Measurements from ENCODE around the gene CCSER1.

The CCSER1 gene

DNA sequence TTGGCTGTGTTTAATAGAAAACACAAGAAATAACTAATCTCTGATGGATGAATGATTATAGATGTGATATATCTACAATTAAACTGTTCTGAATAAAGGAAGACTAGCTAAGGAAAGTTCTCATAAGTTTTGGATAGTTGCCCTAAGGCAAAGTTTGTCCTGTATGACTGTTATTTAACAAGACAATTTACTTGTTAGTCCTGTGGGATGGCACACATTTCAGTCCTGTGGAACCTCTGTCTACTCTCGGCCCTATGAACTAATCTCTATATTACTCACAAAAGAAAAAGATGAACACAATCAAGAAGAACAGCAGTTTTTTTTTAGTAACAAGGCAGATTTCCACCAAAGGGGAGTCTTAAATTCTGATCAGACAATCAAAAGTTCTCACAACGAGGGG lies 314.6 kb downstream of the CCSER1 start:
- Histone ChIP-seq H2AFZ (ENCODE audit: low read length) (no peak overlapping the region), H3K27me3 (ENCODE audit: control insufficient read depth in 3 of 3, insufficient read depth in 3 of 3, low read depth in 1 of 3, low read length in 3 of 3) (no peaks in the 10 kb centered on the region), H3K9ac (ENCODE audit: low read depth, low read length, poor library complexity) (no peak overlapping the region), H3K9me3 (replicated peaks in 1 of 2; ENCODE audit: control insufficient read depth in 2 of 2, insufficient read depth in 1 of 2, low read depth in 1 of 2, low read length in 2 of 2) (no peaks in the 10 kb centered on the region), H4K8ac (ENCODE audit: low read depth, low read length) (no peak overlapping the region), H3K79me1 (ENCODE audit: low read depth, low read length) (no peaks in the 10 kb centered on the region), H3K4me3 (ENCODE audit: low read length in 2 of 2) (no peak overlapping the region), H3K27ac (replicated peaks; ENCODE audit: low read length) (no peak overlapping the region), H2BK12ac (ENCODE audit: low read length) (no peak overlapping the region), H2BK15ac (ENCODE audit: low read length) (no peak overlapping the region), H3K36me3 (replicated peaks in 1 of 2; ENCODE audit: control insufficient read depth in 2 of 2, insufficient read depth in 2 of 2, low read length in 2 of 2) (no peaks in the 10 kb centered on the region), H2BK120ac (ENCODE audit: low read depth, low read length) (no peak overlapping the region), H3K18ac (ENCODE audit: low read length) (no peak overlapping the region), H2AK5ac (ENCODE audit: low read depth, low read length) (no peak overlapping the region), H4K91ac (ENCODE audit: low read depth, low read length, poor library complexity) (no peak overlapping the region), H3K4me2 (ENCODE audit: insufficient read depth, low read length, poor library complexity, severe bottlenecking) (no peak overlapping the region), H3K4me1 (ENCODE audit: control insufficient read depth in 2 of 2, insufficient read depth in 1 of 2, low read depth in 1 of 2, low read length in 2 of 2) (peaks cover 0 to 2% of the 10 kb centered on the region in 2 donors), H3K23ac (ENCODE audit: low read depth, low read length, poor library complexity) (no peak overlapping the region), H3K4ac (ENCODE audit: low read length) (no peak overlapping the region), H2BK5ac (ENCODE audit: low read length) (no peak overlapping the region), H3K14ac (ENCODE audit: low read length) (no peak overlapping the region)
- no peak for DNase-seq (ENCODE audit: low spot score)
- WGBS, 2 donors (ENCODE audit: extremely low coverage in 2 of 2, insufficient read length in 2 of 2, insufficient replicate concordance in 1 of 2) = no CpG with 5 or more reads among the region's 2 CpGs

DNA sequence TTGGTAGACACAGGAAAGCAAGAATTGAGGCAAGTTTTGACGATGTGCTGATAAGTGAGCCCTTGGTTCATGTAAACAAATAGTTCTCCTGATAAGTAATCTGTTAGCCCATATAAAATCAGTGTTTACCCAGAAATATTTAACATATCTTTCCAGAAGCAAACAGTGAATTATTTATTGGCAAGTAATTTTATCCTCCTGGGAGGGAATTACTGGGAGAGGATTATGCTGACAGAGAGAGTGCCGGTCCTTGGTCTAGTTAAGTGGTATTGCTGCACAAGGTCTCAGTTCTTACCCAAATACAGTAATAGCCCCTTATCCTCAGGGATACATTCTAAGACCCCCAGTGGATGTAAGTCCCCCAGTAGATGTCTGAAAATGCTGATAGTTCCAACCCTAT lies 315.4 kb downstream of the CCSER1 start:
- H3K9me3 ChIP-seq (replicated peaks in 1 of 2; ENCODE audit: control insufficient read depth in 2 of 2, insufficient read depth in 1 of 2, low read depth in 1 of 2, low read length in 2 of 2) = no peaks in the 10 kb centered on the region
- no peak overlapping the region for H3K4me2 ChIP-seq (ENCODE audit: insufficient read depth, low read length, poor library complexity, severe bottlenecking)
- H2BK5ac ChIP-seq (ENCODE audit: low read length) = no peak overlapping the region
- H2BK12ac ChIP-seq (ENCODE audit: low read length) = no peak overlapping the region
- no peak overlapping the region for H3K4me3 ChIP-seq (ENCODE audit: low read length in 2 of 2)
- H4K8ac ChIP-seq (ENCODE audit: low read depth, low read length) = no peak overlapping the region
- no peak overlapping the region for H2AFZ ChIP-seq (ENCODE audit: low read length)
- no peak overlapping the region for H4K91ac ChIP-seq (ENCODE audit: low read depth, low read length, poor library complexity)
- no peaks in the 10 kb centered on the region for H3K79me1 ChIP-seq (ENCODE audit: low read depth, low read length)
- no peak overlapping the region for H3K18ac ChIP-seq (ENCODE audit: low read length)
- H3K27me3 ChIP-seq (ENCODE audit: control insufficient read depth in 3 of 3, insufficient read depth in 3 of 3, low read depth in 1 of 3, low read length in 3 of 3) = no peaks in the 10 kb centered on the region
- H2BK120ac ChIP-seq (ENCODE audit: low read depth, low read length) = no peak overlapping the region
- H3K36me3 ChIP-seq (replicated peaks in 1 of 2; ENCODE audit: control insufficient read depth in 2 of 2, insufficient read depth in 2 of 2, low read length in 2 of 2) = no peaks in the 10 kb centered on the region
- peaks cover 0 to 2% of the 10 kb centered on the region in 2 donors for H3K4me1 ChIP-seq (ENCODE audit: control insufficient read depth in 2 of 2, insufficient read depth in 1 of 2, low read depth in 1 of 2, low read length in 2 of 2)
- no peak overlapping the region for H2BK15ac ChIP-seq (ENCODE audit: low read length)
- WGBS, 2 donors (ENCODE audit: extremely low coverage in 2 of 2, insufficient read length in 2 of 2, insufficient replicate concordance in 1 of 2) = no CpG with 5 or more reads among the region's 2 CpGs
- DNase-seq (ENCODE audit: low spot score) = no peak
- no peak overlapping the region for H3K14ac ChIP-seq (ENCODE audit: low read length)
- no peak overlapping the region for H2AK5ac ChIP-seq (ENCODE audit: low read depth, low read length)
- H3K4ac ChIP-seq (ENCODE audit: low read length) = no peak overlapping the region
- no peak overlapping the region for H3K9ac ChIP-seq (ENCODE audit: low read depth, low read length, poor library complexity)
- H3K27ac ChIP-seq (replicated peaks; ENCODE audit: low read length) = no peak overlapping the region
- no peak overlapping the region for H3K23ac ChIP-seq (ENCODE audit: low read depth, low read length, poor library complexity)

DNA sequence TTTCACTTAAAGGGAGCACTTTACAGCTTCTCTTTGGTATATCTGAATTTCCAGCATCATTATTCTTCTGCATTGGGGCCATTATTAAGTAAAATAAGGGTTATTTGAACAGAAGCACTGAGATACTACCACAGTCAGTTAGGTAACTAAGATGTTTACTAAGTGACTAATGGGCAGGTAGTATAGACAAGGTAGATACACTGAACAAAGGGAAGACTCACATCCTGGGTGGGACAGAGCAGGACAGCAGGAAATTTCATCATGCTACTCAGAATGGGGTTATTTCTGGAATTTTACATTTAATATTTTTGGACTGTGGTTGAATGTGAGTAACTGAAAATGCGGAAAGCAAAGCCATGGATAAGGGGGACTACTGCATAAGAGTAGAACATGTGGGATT lies 316.0 kb downstream of the CCSER1 start:
- WGBS, 2 donors (ENCODE audit: extremely low coverage in 2 of 2, insufficient read length in 2 of 2, insufficient replicate concordance in 1 of 2) = no CpG with 5 or more reads among the region's 1 CpG
- Histone ChIP-seq H3K4me3 (ENCODE audit: low read length in 2 of 2) (no peak overlapping the region), H3K9ac (ENCODE audit: low read depth, low read length, poor library complexity) (no peak overlapping the region), H2BK12ac (ENCODE audit: low read length) (no peak overlapping the region), H4K8ac (ENCODE audit: low read depth, low read length) (no peak overlapping the region), H3K4ac (ENCODE audit: low read length) (no peak overlapping the region), H2AK5ac (ENCODE audit: low read depth, low read length) (no peak overlapping the region), H2BK15ac (ENCODE audit: low read length) (no peak overlapping the region), H3K36me3 (replicated peaks in 1 of 2; ENCODE audit: control insufficient read depth in 2 of 2, insufficient read depth in 2 of 2, low read length in 2 of 2) (no peaks in the 10 kb centered on the region), H3K9me3 (replicated peaks in 1 of 2; ENCODE audit: control insufficient read depth in 2 of 2, insufficient read depth in 1 of 2, low read depth in 1 of 2, low read length in 2 of 2) (no peaks in the 10 kb centered on the region), H3K23ac (ENCODE audit: low read depth, low read length, poor library complexity) (no peak overlapping the region), H2BK5ac (ENCODE audit: low read length) (no peak overlapping the region), H3K18ac (ENCODE audit: low read length) (no peak overlapping the region), H2BK120ac (ENCODE audit: low read depth, low read length) (no peak overlapping the region), H3K27me3 (ENCODE audit: control insufficient read depth in 3 of 3, insufficient read depth in 3 of 3, low read depth in 1 of 3, low read length in 3 of 3) (no peaks in the 10 kb centered on the region), H3K4me2 (ENCODE audit: insufficient read depth, low read length, poor library complexity, severe bottlenecking) (no peak overlapping the region), H3K27ac (replicated peaks; ENCODE audit: low read length) (no peak overlapping the region), H2AFZ (ENCODE audit: low read length) (no peak overlapping the region), H3K14ac (ENCODE audit: low read length) (no peak overlapping the region), H3K4me1 (ENCODE audit: control insufficient read depth in 2 of 2, insufficient read depth in 1 of 2, low read depth in 1 of 2, low read length in 2 of 2) (peaks cover 0 to 2% of the 10 kb centered on the region in 2 donors), H3K79me1 (ENCODE audit: low read depth, low read length) (no peaks in the 10 kb centered on the region), H4K91ac (ENCODE audit: low read depth, low read length, poor library complexity) (no peak overlapping the region)
- DNase-seq (ENCODE audit: low spot score) = no peak

DNA sequence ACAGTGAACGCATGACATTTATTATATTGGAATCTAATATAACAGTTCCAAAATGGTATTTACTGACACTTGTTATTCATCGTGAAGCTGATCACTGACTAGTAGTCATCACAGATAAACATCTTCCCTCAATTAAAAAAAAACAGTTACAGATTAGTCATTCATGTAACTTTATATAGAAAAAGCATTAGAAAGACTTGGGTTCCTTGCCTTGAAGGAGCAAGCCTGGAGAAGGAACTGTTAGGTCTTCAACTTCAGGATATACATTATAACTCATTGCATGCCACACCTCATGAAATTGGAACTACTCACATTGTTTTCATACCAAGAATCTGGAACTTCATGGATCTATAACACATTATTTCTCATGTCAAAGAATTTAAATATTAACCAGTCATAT lies 317.7 kb downstream of the CCSER1 start:
- H3K4ac ChIP-seq (ENCODE audit: low read length) = no peak overlapping the region
- H3K79me1 ChIP-seq (ENCODE audit: low read depth, low read length) = no peaks in the 10 kb centered on the region
- no peak overlapping the region for H3K23ac ChIP-seq (ENCODE audit: low read depth, low read length, poor library complexity)

More for the DNA sequence above, 317.7 kb downstream of the CCSER1 start:
- no peak overlapping the region for H4K8ac ChIP-seq (ENCODE audit: low read depth, low read length)
- no peak overlapping the region for H2BK5ac ChIP-seq (ENCODE audit: low read length)
- H3K36me3 ChIP-seq (replicated peaks in 1 of 2; ENCODE audit: control insufficient read depth in 2 of 2, insufficient read depth in 2 of 2, low read length in 2 of 2) = no peaks in the 10 kb centered on the region
- no peak overlapping the region for H3K14ac ChIP-seq (ENCODE audit: low read length)
- peaks cover 0 to 2% of the 10 kb centered on the region in 2 donors for H3K4me1 ChIP-seq (ENCODE audit: control insufficient read depth in 2 of 2, insufficient read depth in 1 of 2, low read depth in 1 of 2, low read length in 2 of 2)
- H4K91ac ChIP-seq (ENCODE audit: low read depth, low read length, poor library complexity) = no peak overlapping the region
- H3K4me2 ChIP-seq (ENCODE audit: insufficient read depth, low read length, poor library complexity, severe bottlenecking) = no peak overlapping the region
- no peak for DNase-seq (ENCODE audit: low spot score)
- no peak overlapping the region for H2BK15ac ChIP-seq (ENCODE audit: low read length)
- no peak overlapping the region for H2BK120ac ChIP-seq (ENCODE audit: low read depth, low read length)
- no peak overlapping the region for H2AK5ac ChIP-seq (ENCODE audit: low read depth, low read length)
- peaks cover 0 to 3% of the 10 kb centered on the region in 2 donors for H3K9me3 ChIP-seq (replicated peaks in 1 of 2; ENCODE audit: control insufficient read depth in 2 of 2, insufficient read depth in 1 of 2, low read depth in 1 of 2, low read length in 2 of 2)
- H3K4me3 ChIP-seq (ENCODE audit: low read length in 2 of 2) = no peak overlapping the region
- H3K18ac ChIP-seq (ENCODE audit: low read length) = no peak overlapping the region
- no peak overlapping the region for H2AFZ ChIP-seq (ENCODE audit: low read length)
- H3K9ac ChIP-seq (ENCODE audit: low read depth, low read length, poor library complexity) = no peak overlapping the region
- no peak overlapping the region for H3K27ac ChIP-seq (replicated peaks; ENCODE audit: low read length)
- H3K27me3 ChIP-seq (ENCODE audit: control insufficient read depth in 3 of 3, insufficient read depth in 3 of 3, low read depth in 1 of 3, low read length in 3 of 3) = no peaks in the 10 kb centered on the region
- WGBS, 2 donors (ENCODE audit: extremely low coverage in 2 of 2, insufficient read length in 2 of 2, insufficient replicate concordance in 1 of 2) = no CpG with 5 or more reads among the region's 2 CpGs
- H2BK12ac ChIP-seq (ENCODE audit: low read length) = no peak overlapping the region
